IPS DF 6.9 (cell line): ENCODE data around the gene PTPRG.
A peak's percentile ranks its signal among the peaks of the same experiment; 100 is the strongest.

Experiments used
- DNase-seq: peaks from one replicate; pipeline ENCODE4 v3.0.0-alpha.2; 2013; ENCODE audit warnings: low read depth, low spot score
- H3K27ac ChIP-seq: one replicate; pipeline ENCODE4 v1.5.1; 2013; ENCODE audit warnings: low read length, control low read depth
- H3K27me3 ChIP-seq: 2 replicates; pipeline ENCODE4 v1.6.1; 2013; ENCODE audit warnings: mild to moderate bottlenecking, low read length; ENCODE audit not compliant: control insufficient read depth, insufficient read depth
- H3K36me3 ChIP-seq: 2 replicates; pipeline ENCODE4 v1.6.1; 2013; ENCODE audit warnings: low read length; ENCODE audit not compliant: control insufficient read depth, insufficient read depth
- H3K4me1 ChIP-seq: 2 replicates; pipeline ENCODE4 v1.6.1; 2013; ENCODE audit warnings: low read length; ENCODE audit not compliant: control insufficient read depth, insufficient read depth
- H3K4me3 ChIP-seq: 2 replicates; pipeline ENCODE4 v1.5.1; 2013; ENCODE audit warnings: mild to moderate bottlenecking, low read length
- H3K9me3 ChIP-seq: 2 replicates; pipeline ENCODE4 v1.6.1; 2013; ENCODE audit warnings: low read length, inconsistent platforms; ENCODE audit not compliant: control insufficient read depth, insufficient read depth
- WGBS: extraction: QIAGEN DNeasy Blood & Tissue Kit; methylation state at CpG from one replicate; pipeline ENCODE4 v1.1.7; 2013; ENCODE audit warnings: mixed read lengths, missing lambda C conversion rate; ENCODE audit not compliant: insufficient read length, insufficient coverage; 5-methylcytosine and 5-hydroxymethylcytosine counted together

Gene PTPRG

GRCh38 chr3:62316525-62316924 is 755.2 kb downstream of the PTPRG start:
- H3K4me1 ChIP-seq: no peaks in the 10 kb centered on the region; the same call in 1 of the 2 replicates
- H3K4me3 ChIP-seq: no peak overlapping the region
- H3K36me3 ChIP-seq: no peaks in the 10 kb centered on the region
- no peak for DNase-seq
- no peak overlapping the region for H3K27ac ChIP-seq
- no peaks in the 10 kb centered on the region for H3K27me3 ChIP-seq
- WGBS: no CpG with 5 or more reads among the region's 1 CpG
- no peaks in the 10 kb centered on the region for H3K9me3 ChIP-seq

GRCh38 chr3:62318365-62318751 is 757.0 kb downstream of the PTPRG start:
- H3K36me3 ChIP-seq: no peaks in the 10 kb centered on the region
- no peak overlapping the region for H3K27ac ChIP-seq
- H3K4me1 ChIP-seq: no peaks in the 10 kb centered on the region; the same call in 1 of the 2 replicates
- DNase-seq: no peak
- H3K9me3 ChIP-seq: no peaks in the 10 kb centered on the region
- H3K4me3 ChIP-seq: peak overlapping the region; percentile 67; the same call in 1 of the 2 replicates
- no CpG with 5 or more reads among the region's 12 CpGs for WGBS
- no peaks in the 10 kb centered on the region for H3K27me3 ChIP-seq

DNA sequence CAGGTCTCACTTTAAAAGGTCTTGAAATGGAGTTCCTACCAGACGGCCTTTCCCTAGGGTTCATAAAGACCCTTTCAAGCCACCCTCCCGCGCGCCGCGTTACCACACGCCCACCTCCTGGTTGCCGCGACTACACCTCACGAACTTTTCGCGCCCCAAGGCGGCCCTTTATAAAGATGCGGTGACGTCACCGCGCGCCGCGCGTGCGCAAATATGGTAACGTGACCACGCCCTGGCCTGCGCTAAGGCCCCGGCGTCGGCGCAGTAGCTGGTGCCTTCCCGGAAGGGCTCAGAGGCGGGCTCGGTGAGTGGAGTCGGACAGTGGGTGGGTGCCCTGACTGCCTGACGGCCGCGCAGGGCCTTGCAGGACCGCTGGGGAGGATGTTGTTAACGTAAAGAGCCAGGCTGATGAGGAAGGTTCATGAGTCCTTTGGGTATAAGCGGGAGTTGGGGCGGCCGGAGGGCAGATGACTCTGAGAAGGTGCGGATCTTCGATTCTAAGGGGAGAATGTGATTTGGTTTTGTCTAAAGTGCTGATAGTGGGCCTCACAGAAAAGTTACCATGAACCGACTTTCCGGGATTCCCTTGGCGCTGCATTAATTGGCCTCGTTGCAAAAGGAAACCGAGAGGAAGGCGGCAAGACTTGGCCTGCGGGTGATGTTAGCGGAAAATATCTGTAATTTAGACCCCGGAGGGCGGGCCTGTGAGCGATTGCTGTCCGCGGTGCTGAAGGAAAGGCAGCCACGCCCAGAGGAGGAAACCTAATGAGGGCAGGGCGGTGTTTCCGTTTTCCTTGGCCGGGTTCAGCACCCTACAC is 757.6 kb downstream of the PTPRG start:
- Histone ChIP-seq H3K4me3 (peak overlapping the region; percentile 67), H3K36me3 (no peaks in the 10 kb centered on the region), H3K27me3 (no peaks in the 10 kb centered on the region), H3K4me1 (no peaks in the 10 kb centered on the region; the same call in 1 of the 2 replicates), H3K27ac (no peak overlapping the region), H3K9me3 (no peaks in the 10 kb centered on the region)
- WGBS: no CpG with 5 or more reads among the region's 60 CpGs
- peak; percentile 58 for DNase-seq

DNA sequence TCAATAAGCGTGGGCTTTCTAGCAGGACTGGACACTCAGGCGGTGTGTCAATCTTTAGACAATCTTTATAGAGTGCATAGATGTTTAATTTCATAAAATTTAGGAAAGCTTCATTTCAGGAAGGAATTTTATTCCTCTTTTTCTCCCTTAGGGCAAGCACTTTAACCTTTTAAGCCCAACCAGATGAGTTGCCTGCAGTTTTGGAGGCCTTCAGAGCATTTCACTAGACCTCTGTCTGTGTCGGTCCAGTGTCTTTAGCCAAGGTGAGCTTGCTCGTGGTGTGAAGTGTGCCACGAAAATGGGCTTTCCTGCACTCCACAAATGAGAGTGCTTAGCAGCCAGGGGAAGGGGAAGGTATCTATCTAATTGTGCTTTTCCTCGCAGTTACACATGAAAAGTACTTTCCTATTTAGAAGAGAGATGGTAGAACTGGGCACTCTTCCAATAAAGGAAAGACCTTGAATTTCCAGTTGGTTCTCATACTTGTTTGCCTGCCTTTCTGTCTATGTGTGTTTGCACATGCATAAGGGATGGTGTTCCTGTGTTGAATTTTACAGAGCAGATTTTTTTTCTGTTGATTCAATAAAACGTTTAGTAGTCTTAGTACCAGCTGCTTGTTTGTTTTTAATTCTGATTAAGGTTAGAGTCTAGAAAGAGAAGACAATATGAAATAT is 758.3 kb downstream of the PTPRG start:
- no peak overlapping the region for H3K27ac ChIP-seq
- no CpG with 5 or more reads among the region's 7 CpGs for WGBS
- no peaks in the 10 kb centered on the region for H3K9me3 ChIP-seq
- no peaks in the 10 kb centered on the region; the same call in 1 of the 2 replicates for H3K4me1 ChIP-seq
- no peak overlapping the region for H3K4me3 ChIP-seq
- no peak for DNase-seq
- no peaks in the 10 kb centered on the region for H3K36me3 ChIP-seq
- H3K27me3 ChIP-seq: no peaks in the 10 kb centered on the region

GRCh38 chr3:62323241-62323640 is 761.9 kb downstream of the PTPRG start:
- Histone ChIP-seq H3K4me1 (no peaks in the 10 kb centered on the region; the same call in 1 of the 2 replicates), H3K9me3 (no peaks in the 10 kb centered on the region), H3K27me3 (no peaks in the 10 kb centered on the region), H3K27ac (no peak overlapping the region), H3K36me3 (no peaks in the 10 kb centered on the region), H3K4me3 (no peak overlapping the region)
- WGBS: no CpG with 5 or more reads among the region's 1 CpG
- no peak for DNase-seq

GRCh38 chr3:62325896-62326295 is 764.5 kb downstream of the PTPRG start:
- H3K36me3 ChIP-seq: no peaks in the 10 kb centered on the region
- no peak overlapping the region for H3K27ac ChIP-seq
- H3K4me1 ChIP-seq: no peaks in the 10 kb centered on the region
- no peaks in the 10 kb centered on the region for H3K27me3 ChIP-seq
- DNase-seq: no peak
- no CpG with 5 or more reads among the region's 8 CpGs for whole genome bisulfite sequencing
- H3K9me3 ChIP-seq: no peaks in the 10 kb centered on the region
- H3K4me3 ChIP-seq: no peak overlapping the region

GRCh38 chr3:62329971-62330370 is 768.6 kb downstream of the PTPRG start:
- H3K4me3 ChIP-seq: no peak overlapping the region
- H3K27me3 ChIP-seq: no peaks in the 10 kb centered on the region
- H3K9me3 ChIP-seq: no peaks in the 10 kb centered on the region
- DNase-seq: no peak
- no peak overlapping the region for H3K27ac ChIP-seq
- H3K36me3 ChIP-seq: no peaks in the 10 kb centered on the region
- H3K4me1 ChIP-seq: no peaks in the 10 kb centered on the region
- WGBS: 100% methylated on average over 2 of the region's 5 CpGs

DNA sequence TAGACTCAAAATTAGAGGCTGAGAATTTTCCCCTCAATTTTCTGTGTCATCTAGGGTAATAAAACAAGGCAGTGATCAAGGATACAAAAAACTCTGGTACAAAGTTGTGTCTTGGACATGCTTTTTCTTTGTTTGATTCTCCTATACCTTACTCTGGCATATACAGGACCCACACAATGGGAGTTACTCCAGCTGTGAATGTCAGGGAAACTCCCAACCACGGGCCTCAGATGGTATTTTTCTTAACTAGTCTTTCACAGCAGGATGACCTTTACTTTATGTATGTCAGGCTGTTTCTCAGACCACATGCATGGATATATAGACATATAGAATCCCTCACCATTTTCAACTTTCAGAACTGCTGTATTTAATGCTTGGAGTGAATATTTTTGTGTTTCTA is 770.6 kb downstream of the PTPRG start:
- Histone ChIP-seq H3K4me1 (no peaks in the 10 kb centered on the region), H3K36me3 (no peaks in the 10 kb centered on the region)
- no CpG with 5 or more reads among the region's 1 CpG for WGBS

DNA sequence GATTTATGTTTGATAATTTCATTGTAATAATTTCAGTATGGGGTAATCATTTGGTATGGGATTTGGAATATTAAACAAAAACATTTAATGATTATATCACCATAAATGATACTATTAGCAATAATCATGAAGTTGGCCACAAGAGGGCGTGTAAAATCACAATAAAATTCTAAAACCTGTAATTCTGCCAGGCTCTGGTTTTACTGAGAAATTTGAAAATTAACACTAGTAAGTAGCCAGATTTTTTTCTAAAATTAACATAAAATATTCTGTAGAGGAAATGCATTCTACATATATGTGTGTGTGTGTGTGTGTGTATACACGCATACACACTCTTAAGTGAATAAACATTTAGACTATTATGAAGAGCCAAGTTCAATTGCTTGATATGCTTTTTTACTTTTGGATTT is 771.5 kb downstream of the PTPRG start:
- no peaks in the 10 kb centered on the region for H3K27me3 ChIP-seq
- H3K36me3 ChIP-seq: no peaks in the 10 kb centered on the region
- no peak overlapping the region for H3K4me3 ChIP-seq
- WGBS: no CpG with 5 or more reads among the region's 2 CpGs
- H3K9me3 ChIP-seq: no peaks in the 10 kb centered on the region
- DNase-seq: no peak
- H3K27ac ChIP-seq: no peak overlapping the region
- H3K4me1 ChIP-seq: no peaks in the 10 kb centered on the region

More for the DNA sequence above, 770.6 kb downstream of the PTPRG start:
- Histone ChIP-seq H3K4me3 (no peak overlapping the region), H3K27me3 (no peaks in the 10 kb centered on the region), H3K9me3 (no peaks in the 10 kb centered on the region), H3K27ac (no peak overlapping the region)
- DNase-seq: no peak

- DNase-seq: no peak
- Histone ChIP-seq H3K4me1 (no peaks in the 10 kb centered on the region), H3K4me3 (no peak overlapping the region), H3K36me3 (no peaks in the 10 kb centered on the region), H3K27me3 (no peaks in the 10 kb centered on the region), H3K9me3 (no peaks in the 10 kb centered on the region), H3K27ac (no peak overlapping the region)
- WGBS: no CpG with 5 or more reads among the region's 3 CpGs
These were observed 773.8 kb downstream of the PTPRG start for GRCh38 chr3:62335196-62335595.
